Prostate gland (tissue), 2 donors: ENCODE measurements around the gene DAPP1. TPM values are rescaled to one million over a fixed set of nuclear protein-coding genes. Genes with fewer than 3 reads are reported as not detected.

Experiments used
- DNase-seq: peaks from one replicate; pipeline ENCODE4 v3.0.0-alpha.2; 2019; ENCODE audit warnings: low spot score
- H3K27ac ChIP-seq, 2 donors: fragments of 200-600 bp; sonication (generic); 2 replicates each; pipeline ENCODE4 v1.5.1; 2017 to 2019
- H3K27me3 ChIP-seq: fragments of 200-600 bp; sonication (generic); replicated peaks from 2 replicates; pipeline ENCODE4 v1.5.1; 2019; ENCODE audit not compliant: insufficient read depth
- H3K36me3 ChIP-seq, 2 donors: fragments of 200-600 bp; sonication (generic); 1 replicate in 1 of 2; 2 replicates in 1 of 2; pipeline versions ENCODE4 v1.5.1 to v1.8.1; 2017 to 2019
- H3K4me1 ChIP-seq: fragments of 200-600 bp; sonication (generic); replicated peaks from 2 replicates; pipeline ENCODE4 v1.5.1; 2019
- H3K4me3 ChIP-seq, 2 donors: fragments of 200-600 bp; sonication (generic); 2 replicates each; pipeline ENCODE4 v1.5.1; 2017 to 2019
- H3K9me3 ChIP-seq: fragments of 200-600 bp; sonication (generic); 2 replicates; pipeline ENCODE4 v1.5.1; 2017
- POLR2A ChIP-seq: fragments of 450-650 bp; IDR thresholded peaks from one replicate; pipeline ENCODE4 v1.6.1; 2016; ENCODE audit warnings: antibody characterized with exemption, mild to moderate bottlenecking
- POLR2AphosphoS5 ChIP-seq: sonication (generic); formaldehyde crosslinking; IDR thresholded peaks from one replicate; pipeline ENCODE4 v1.6.1; 2017; ENCODE audit warnings: antibody characterized with exemption
- WGBS: methylation state at CpG from one replicate; pipeline ENCODE4 v1.1.5; 2018; 5-methylcytosine and 5-hydroxymethylcytosine counted together
- intact Hi-C: fragments of 100-400 bp; cut with DNase I; formaldehyde crosslinking; loops from one replicate; pipeline ENCODE4 v1.14.2; 2022
- total RNA-seq, 2 donors: library from RNA; depleted of rRNA; stranded (reverse); fragments of >200 nt; gene quantifications; one replicate each; pipeline ENCODE4 v1.1.0, GENCODE V29; 2016
- TF ChIP-seq, protein P1 (sequence below), 4 experiments: fragments of 200-600 bp in 2 of 4; fragments of 450-650 bp in 2 of 4; sonication (generic) in 2 of 4; IDR thresholded peaks; 1 replicate in 3 of 4; 2 replicates in 1 of 4; pipeline ENCODE4 v1.5.1; 2016 to 2019; ENCODE audit warnings: antibody characterized with exemption in 4 of 4, mild to moderate bottlenecking in 2 of 4, moderate library complexity in 2 of 4

DAPP1 gene
- total RNA-seq, 2 donors from 2014 or later = 1.1 to 2.0 TPM

GRCh38 chr4:99833756-99834155 is 17.1 kb downstream of the DAPP1 start:
- no peak overlapping the region for H3K4me3 ChIP-seq
- H3K36me3 ChIP-seq = no peaks in the 10 kb centered on the region
- H3K27me3 ChIP-seq = no peaks in the 10 kb centered on the region
- 52% methylated on average over 5 of the region's 5 CpGs for WGBS
- intact Hi-C loops = no loop called here
- H3K27ac ChIP-seq = no peak overlapping the region
- H3K4me1 ChIP-seq = no peaks in the 10 kb centered on the region
- TF ChIP-seq POLR2AphosphoS5 (no peak), POLR2A (no peak)
- TF ChIP-seq, protein P1, sequence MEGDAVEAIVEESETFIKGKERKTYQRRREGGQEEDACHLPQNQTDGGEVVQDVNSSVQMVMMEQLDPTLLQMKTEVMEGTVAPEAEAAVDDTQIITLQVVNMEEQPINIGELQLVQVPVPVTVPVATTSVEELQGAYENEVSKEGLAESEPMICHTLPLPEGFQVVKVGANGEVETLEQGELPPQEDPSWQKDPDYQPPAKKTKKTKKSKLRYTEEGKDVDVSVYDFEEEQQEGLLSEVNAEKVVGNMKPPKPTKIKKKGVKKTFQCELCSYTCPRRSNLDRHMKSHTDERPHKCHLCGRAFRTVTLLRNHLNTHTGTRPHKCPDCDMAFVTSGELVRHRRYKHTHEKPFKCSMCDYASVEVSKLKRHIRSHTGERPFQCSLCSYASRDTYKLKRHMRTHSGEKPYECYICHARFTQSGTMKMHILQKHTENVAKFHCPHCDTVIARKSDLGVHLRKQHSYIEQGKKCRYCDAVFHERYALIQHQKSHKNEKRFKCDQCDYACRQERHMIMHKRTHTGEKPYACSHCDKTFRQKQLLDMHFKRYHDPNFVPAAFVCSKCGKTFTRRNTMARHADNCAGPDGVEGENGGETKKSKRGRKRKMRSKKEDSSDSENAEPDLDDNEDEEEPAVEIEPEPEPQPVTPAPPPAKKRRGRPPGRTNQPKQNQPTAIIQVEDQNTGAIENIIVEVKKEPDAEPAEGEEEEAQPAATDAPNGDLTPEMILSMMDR (IDR thresholded peaks at IDR 0.05) = no peak
- no peaks in the 10 kb centered on the region for H3K9me3 ChIP-seq
- no peak for DNase-seq

- WGBS = 89% methylated on average over 7 of the region's 7 CpGs
- TF ChIP-seq POLR2AphosphoS5 (no peak), POLR2A (no peak)
- TF ChIP-seq, protein P1 (IDR thresholded peaks at IDR 0.05) = no peak
- Histone ChIP-seq H3K9me3 (no peaks in the 10 kb centered on the region), H3K4me3 (no peak overlapping the region), H3K27me3 (no peaks in the 10 kb centered on the region), H3K4me1 (no peaks in the 10 kb centered on the region), H3K27ac (no peak overlapping the region), H3K36me3 (no peaks in the 10 kb centered on the region)
- DNase-seq = no peak
- intact Hi-C loops = no loop called here
Observed at GRCh38 chr4:99834569-99834968, 17.9 kb downstream of the DAPP1 start.

GRCh38 chr4:99835942-99836341 is 19.3 kb downstream of the DAPP1 start:
- no peak for TF ChIP-seq POLR2A
- no peaks in the 10 kb centered on the region for H3K9me3 ChIP-seq
- no peaks in the 10 kb centered on the region for H3K4me1 ChIP-seq
- no peaks in the 10 kb centered on the region for H3K27me3 ChIP-seq
- WGBS = 39% methylated on average over 2 of the region's 2 CpGs
- intact Hi-C loops = no loop called here
- no peak overlapping the region for H3K4me3 ChIP-seq
- no peaks in the 10 kb centered on the region for H3K36me3 ChIP-seq
- no peak for DNase-seq
- H3K27ac ChIP-seq = no peak overlapping the region

DNA sequence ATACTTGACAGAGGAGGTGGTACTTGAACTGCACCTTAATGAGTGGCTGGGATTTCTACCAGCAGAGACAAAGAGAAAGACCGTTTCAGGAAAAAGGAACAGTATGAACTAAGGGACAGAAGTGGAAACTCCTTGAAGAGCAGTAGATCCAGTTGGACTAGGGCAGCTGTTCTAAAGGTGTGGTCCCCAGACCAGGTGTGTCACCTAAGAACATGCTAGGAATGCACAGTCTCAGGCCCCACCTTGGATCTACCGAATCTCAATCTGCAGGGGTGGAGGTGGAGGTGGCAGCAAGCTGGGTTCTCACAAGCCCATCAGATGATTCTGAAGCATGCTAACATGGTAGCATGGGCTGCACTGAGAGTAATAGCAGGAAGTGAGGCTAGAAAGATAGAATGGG is 22.3 kb downstream of the DAPP1 start:
- WGBS = 54% methylated on average over 2 of the region's 2 CpGs
- DNase-seq = no peak
- H3K27me3 ChIP-seq = no peaks in the 10 kb centered on the region
- H3K9me3 ChIP-seq = no peaks in the 10 kb centered on the region
- no peak overlapping the region for H3K27ac ChIP-seq
- H3K36me3 ChIP-seq = no peaks in the 10 kb centered on the region
- H3K4me3 ChIP-seq = no peak overlapping the region
- H3K4me1 ChIP-seq = no peaks in the 10 kb centered on the region
- no peak for TF ChIP-seq POLR2AphosphoS5
- TF ChIP-seq, protein P1 (IDR thresholded peaks at IDR 0.05) = no peak
- TF ChIP-seq POLR2A = no peak
- intact Hi-C loops = no loop called here

- TF ChIP-seq, protein P1 (IDR thresholded peaks at IDR 0.05) = no peak
- TF ChIP-seq POLR2A (no peak), POLR2AphosphoS5 (no peak)
- no peaks in the 10 kb centered on the region for H3K4me1 ChIP-seq
- intact Hi-C loops = no loop called here
- H3K4me3 ChIP-seq = no peak overlapping the region
- 91% methylated on average over 4 of the region's 4 CpGs for WGBS
- no peak overlapping the region for H3K27ac ChIP-seq
- H3K36me3 ChIP-seq = no peaks in the 10 kb centered on the region
- H3K9me3 ChIP-seq = no peaks in the 10 kb centered on the region
- no peaks in the 10 kb centered on the region for H3K27me3 ChIP-seq
- no peak for DNase-seq
Observed at GRCh38 chr4:99841129-99841528, 24.5 kb downstream of the DAPP1 start.
